MG63 (cell line): ENCODE data around the gene GULP1. TPM values are rescaled to one million over a fixed set of nuclear protein-coding genes. Genes with fewer than 3 reads are reported as not detected.
"Not testable (repeated sequence)": the region's sequence is repeated elsewhere in the genome, so short reads cannot be mapped to it uniquely, and the experiment has no call there.

Experiments used
- DNase-seq: peaks from one replicate; pipeline ENCODE4 v3.0.0-alpha.2; 2020
- H3K27me3 ChIP-seq: fragments of 250-450 bp; sonication (Bioruptor Pico); 2 replicates; pipeline ENCODE4 v1.5.1; 2020; ENCODE audit warnings: mild to moderate bottlenecking, moderate library complexity
- H3K36me3 ChIP-seq: fragments of 250-450 bp; sonication (Bioruptor Pico); 2 replicates; pipeline ENCODE4 v1.5.1; 2020; ENCODE audit warnings: mild to moderate bottlenecking, moderate library complexity
- H3K4me3 ChIP-seq: fragments of 250-450 bp; sonication (Bioruptor Pico); 2 replicates; pipeline ENCODE4 v1.5.1; 2020; ENCODE audit warnings: mild to moderate bottlenecking, moderate library complexity
- H3K9me3 ChIP-seq: fragments of 250-450 bp; sonication (Bioruptor Pico); 2 replicates; pipeline ENCODE4 v1.5.1; 2020; ENCODE audit warnings: mild to moderate bottlenecking, moderate library complexity
- total RNA-seq: library from RNA; depleted of rRNA; stranded (reverse); fragments of >200 nt; shearing (Covaris generic); gene quantifications from 2 replicates; pipeline ENCODE4 v1.2.3, GENCODE V29; 2014; ENCODE audit warnings: low replicate concordance

Gene GULP1
- total RNA-seq, 1 experiment from 2014 or later, result 14.6 TPM

DNA sequence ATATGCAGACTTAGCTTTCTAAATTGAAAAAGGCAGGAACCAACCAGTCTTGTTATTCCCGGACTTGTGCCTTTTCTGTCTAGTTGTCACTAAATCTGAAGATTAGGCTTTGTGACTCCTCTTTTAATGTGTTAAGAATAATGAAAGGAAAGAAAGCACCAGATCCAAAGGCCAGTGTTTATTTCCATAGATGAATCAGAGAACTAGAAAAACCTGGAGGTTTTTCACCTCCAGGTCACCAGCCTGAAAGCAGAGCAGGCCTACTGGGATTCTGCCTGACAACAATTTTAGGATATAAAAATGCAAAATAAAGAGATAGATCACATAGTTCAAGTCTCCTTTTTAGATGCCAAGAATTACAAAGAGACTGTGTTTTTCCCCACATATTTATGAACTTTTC is 160.4 kb downstream of the GULP1 start:
- no peak for DNase-seq
- Histone ChIP-seq H3K27me3 (no peaks in the 10 kb centered on the region), H3K4me3 (no peak overlapping the region), H3K36me3 (no peaks in the 10 kb centered on the region; the same call in 1 of the 2 replicates), H3K9me3 (no peaks in the 10 kb centered on the region; the same call in 1 of the 2 replicates)

DNA sequence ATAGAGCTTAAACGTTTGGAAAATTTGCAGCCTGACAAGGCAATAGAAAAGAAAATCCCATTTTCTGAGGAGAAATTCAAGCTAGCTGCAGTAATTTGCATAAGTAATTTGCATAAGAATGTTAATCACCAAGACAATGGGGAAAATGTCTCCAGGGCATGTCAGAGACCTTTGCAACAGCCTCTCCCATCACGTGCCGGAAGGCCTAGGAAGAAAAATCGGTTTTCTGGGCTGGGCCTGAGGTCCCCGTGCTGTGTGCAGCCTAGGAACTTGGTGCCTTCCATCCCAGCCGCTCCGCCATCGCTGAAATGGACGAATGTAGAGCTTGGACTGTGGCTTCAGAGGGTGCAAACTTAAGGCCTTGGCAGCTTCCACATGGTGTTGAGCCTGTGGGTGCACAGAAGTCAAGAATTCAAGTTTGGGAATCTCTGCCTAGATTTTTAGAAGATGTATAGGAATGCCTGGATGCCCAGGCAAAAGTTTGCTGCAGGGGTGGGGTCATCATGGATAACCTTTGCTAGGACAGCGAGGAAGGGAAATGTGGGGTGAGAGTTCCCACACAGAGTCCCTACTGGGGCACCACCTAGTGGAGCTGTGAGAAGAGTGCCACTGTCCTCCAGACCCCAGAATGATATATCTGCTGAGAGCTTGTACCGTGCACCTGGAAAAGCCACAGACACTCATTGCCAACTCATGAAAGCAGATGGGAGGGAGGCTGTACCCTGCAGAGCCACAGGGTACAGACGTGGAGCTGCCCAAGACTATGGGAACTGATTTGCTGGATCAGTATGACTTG is 164.6 kb downstream of the GULP1 start:
- Histone ChIP-seq H3K4me3 (no peak overlapping the region), H3K27me3 (no peaks in the 10 kb centered on the region), H3K9me3 (peaks cover 2% of the 10 kb centered on the region; the same call in 1 of the 2 replicates), H3K36me3 (no peaks in the 10 kb centered on the region; the same call in 1 of the 2 replicates)
- no peak for DNase-seq

DNA sequence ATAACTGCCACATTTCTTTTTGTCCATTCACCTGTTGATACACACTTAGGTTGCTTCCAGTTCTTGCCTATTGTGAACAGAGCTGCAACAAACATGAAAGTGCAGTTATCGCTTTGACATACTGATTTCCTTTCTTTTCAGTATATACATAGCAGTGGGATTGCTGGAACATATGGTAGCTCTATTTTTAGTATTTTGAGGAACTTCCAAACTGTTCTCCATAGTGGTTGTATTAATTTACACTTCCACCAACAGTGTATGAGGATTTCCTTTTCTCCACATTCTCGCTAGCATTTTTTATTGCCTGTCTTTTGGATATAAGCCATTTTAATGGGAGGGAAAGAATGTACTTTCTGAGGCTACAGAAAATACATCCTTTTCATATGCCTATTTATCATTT is 167.4 kb downstream of the GULP1 start:
- no peak overlapping the region for H3K4me3 ChIP-seq
- H3K27me3 ChIP-seq, result no peaks in the 10 kb centered on the region
- peaks cover 2% of the 10 kb centered on the region; the same call in 1 of the 2 replicates for H3K9me3 ChIP-seq
- no peaks in the 10 kb centered on the region; the same call in 1 of the 2 replicates for H3K36me3 ChIP-seq
- no peak for DNase-seq

DNA sequence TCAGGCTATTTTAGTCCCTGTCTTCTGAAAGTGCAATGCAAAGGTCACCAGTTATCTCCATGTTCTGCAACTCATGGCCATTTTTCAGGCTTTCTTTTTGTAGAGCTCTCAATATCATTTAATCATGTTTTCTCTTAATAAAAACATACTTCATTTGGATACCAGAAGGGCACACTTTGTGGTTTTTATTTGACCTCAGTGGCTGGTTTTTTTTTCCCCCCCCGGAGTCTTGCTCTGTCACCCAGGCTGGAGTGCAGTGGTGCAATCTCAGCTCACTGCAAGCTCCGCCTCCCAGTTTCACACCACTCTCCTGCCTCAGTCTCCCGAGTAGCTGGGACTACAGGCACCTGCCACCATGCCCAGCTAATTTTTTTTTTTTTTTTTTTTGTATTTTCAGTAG is 174.4 kb downstream of the GULP1 start:
- not testable (repeated sequence) for H3K27me3 ChIP-seq, H3K4me3 ChIP-seq, H3K9me3 ChIP-seq, H3K36me3 ChIP-seq, DNase-seq

GRCh38 chr2:188466761-188467160 is 175.1 kb downstream of the GULP1 start:
- peaks cover 10% of the 10 kb centered on the region; the same call in 1 of the 2 replicates for H3K9me3 ChIP-seq
- no peaks in the 10 kb centered on the region for H3K36me3 ChIP-seq
- H3K27me3 ChIP-seq, result no peaks in the 10 kb centered on the region
- H3K4me3 ChIP-seq, result no peak overlapping the region
- DNase-seq, result no peak

GRCh38 chr2:188471166-188471565 is 179.5 kb downstream of the GULP1 start:
- peaks cover 11% of the 10 kb centered on the region; the same call in 1 of the 2 replicates for H3K9me3 ChIP-seq
- H3K27me3 ChIP-seq, result no peaks in the 10 kb centered on the region
- no peak for DNase-seq
- H3K4me3 ChIP-seq, result no peak overlapping the region
- no peaks in the 10 kb centered on the region for H3K36me3 ChIP-seq

- no peaks in the 10 kb centered on the region for H3K27me3 ChIP-seq
- DNase-seq, result no peak
- no peak overlapping the region for H3K4me3 ChIP-seq
- H3K9me3 ChIP-seq, result peaks cover 11% of the 10 kb centered on the region; the same call in 1 of the 2 replicates
- H3K36me3 ChIP-seq, result no peaks in the 10 kb centered on the region
Observed at GRCh38 chr2:188473306-188473705, 181.6 kb downstream of the GULP1 start.

DNA sequence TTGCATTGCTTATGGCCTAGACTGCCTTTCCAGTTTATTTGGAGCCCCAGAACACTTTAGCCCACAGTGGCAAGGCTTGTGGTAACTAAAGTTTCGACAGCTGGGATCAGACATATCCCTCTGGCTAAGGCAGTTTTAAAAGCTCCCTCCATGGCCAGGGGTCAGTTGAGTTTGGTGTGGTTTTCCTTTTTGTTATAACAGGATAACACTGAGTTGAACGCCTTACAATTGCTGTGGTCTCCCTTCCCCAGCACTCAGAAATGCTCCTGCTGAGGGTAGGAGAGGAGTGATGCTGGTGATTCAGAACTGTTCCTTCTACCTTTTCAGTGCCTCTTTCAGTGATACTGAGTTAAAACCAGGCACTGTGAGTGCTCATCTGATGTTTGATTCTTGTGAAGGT is 182.6 kb downstream of the GULP1 start:
- Histone ChIP-seq H3K4me3 (no peak overlapping the region), H3K9me3 (peaks cover 11% of the 10 kb centered on the region; the same call in 1 of the 2 replicates), H3K36me3 (no peaks in the 10 kb centered on the region), H3K27me3 (no peaks in the 10 kb centered on the region)
- no peak for DNase-seq

DNA sequence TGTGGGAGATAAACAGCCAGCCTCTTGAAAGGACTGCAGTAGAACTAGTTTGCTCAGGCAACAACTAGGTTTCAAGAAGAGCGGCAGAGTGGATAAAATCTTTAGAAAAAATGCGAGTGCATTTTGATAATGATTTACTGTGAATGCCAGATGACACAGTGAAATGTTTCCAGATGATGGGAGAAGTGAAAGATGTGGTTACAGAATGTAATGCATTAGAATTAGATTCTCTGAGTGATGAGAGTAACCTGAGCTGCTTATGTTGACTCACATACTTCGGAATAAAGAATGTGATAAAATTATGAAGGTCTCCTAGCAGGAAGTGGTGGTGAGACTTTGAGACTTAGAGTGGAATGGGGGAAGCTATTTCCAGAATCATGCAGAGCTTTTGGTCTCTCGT is 184.3 kb downstream of the GULP1 start:
- no peak for DNase-seq
- Histone ChIP-seq H3K9me3 (peaks cover 2% of the 10 kb centered on the region; the same call in 1 of the 2 replicates), H3K36me3 (no peaks in the 10 kb centered on the region), H3K27me3 (no peaks in the 10 kb centered on the region), H3K4me3 (no peak overlapping the region)

- Histone ChIP-seq H3K9me3 (no peaks in the 10 kb centered on the region), H3K36me3 (no peaks in the 10 kb centered on the region), H3K27me3 (no peaks in the 10 kb centered on the region), H3K4me3 (no peak overlapping the region)
- DNase-seq, result no peak
Observed at GRCh38 chr2:188477564-188478103, 186.0 kb downstream of the GULP1 start.

GRCh38 chr2:188478724-188479123 is 187.1 kb downstream of the GULP1 start:
- DNase-seq, result no peak
- no peak overlapping the region for H3K4me3 ChIP-seq
- no peaks in the 10 kb centered on the region for H3K9me3 ChIP-seq
- H3K36me3 ChIP-seq, result no peaks in the 10 kb centered on the region
- no peaks in the 10 kb centered on the region for H3K27me3 ChIP-seq

GRCh38 chr2:188481474-188481873 is 189.8 kb downstream of the GULP1 start:
- H3K27me3 ChIP-seq, result no peaks in the 10 kb centered on the region
- no peak for DNase-seq
- H3K4me3 ChIP-seq, result no peak overlapping the region
- H3K36me3 ChIP-seq, result no peaks in the 10 kb centered on the region
- H3K9me3 ChIP-seq, result no peaks in the 10 kb centered on the region

DNA sequence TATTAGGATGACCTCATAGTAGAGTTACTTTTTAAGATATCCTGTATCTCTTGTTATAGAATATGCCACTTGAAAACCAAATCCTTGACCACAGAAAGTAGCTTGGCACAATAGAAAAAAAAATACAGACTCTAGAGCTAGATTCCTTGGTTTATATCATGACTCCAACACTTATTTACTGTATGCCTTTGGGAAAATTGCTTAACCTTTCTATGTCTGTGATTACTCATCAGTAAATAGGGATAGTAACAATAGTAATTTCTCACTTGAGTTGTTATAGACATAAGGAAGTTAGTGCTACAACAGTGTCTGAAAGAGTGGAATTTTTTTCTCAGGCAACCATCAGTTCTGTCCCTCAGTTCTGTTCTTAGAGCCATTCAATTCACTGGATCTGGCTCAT is 193.8 kb downstream of the GULP1 start:
- Histone ChIP-seq H3K9me3 (no peaks in the 10 kb centered on the region), H3K36me3 (no peaks in the 10 kb centered on the region)
- no peak for DNase-seq

DNA sequence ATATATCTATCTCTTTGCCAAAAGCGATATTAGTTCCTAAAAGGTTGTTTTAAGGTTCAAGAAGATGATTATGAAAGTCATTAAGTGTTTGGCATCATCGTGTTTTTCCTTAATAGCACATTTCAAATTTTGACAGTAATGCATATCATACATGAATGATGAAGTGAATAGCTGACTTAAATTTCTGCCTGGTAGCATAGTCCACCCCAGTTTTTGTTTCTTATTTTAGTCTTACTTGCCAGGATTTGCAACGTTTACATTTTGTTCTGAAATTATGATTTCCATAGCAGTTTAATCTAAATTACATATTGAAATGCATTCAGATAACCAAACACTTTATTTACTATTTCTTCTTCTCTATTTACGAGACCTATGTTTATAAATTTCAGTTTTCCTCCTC is 201.1 kb downstream of the GULP1 start:
- Histone ChIP-seq H3K27me3 (no peaks in the 10 kb centered on the region), H3K9me3 (no peaks in the 10 kb centered on the region), H3K36me3 (peaks cover under 1% of the 10 kb centered on the region; the same call in 1 of the 2 replicates), H3K4me3 (no peak overlapping the region)
- no peak for DNase-seq

More for the DNA sequence above, 193.8 kb downstream of the GULP1 start:
- no peaks in the 10 kb centered on the region for H3K27me3 ChIP-seq
- no peak overlapping the region for H3K4me3 ChIP-seq

DNA sequence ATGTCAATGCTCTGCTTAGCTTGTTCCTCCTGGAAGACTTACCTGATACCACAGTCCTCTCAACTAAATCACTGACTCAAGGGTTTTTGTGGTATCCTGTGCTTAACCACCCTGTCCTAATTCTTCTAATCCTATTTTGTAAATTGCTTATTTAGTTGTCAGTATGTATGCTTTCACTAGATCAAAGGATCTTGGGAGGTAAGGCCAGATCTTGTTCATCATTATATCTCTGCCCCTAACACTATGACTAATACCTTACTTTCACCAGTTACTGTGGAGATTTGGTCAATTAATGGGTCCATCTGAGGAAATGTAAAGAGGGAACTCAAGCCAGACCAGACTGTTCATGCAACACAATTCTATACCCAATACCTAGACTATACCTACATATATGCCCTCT is 203.2 kb downstream of the GULP1 start:
- Histone ChIP-seq H3K4me3 (no peak overlapping the region), H3K9me3 (no peaks in the 10 kb centered on the region), H3K27me3 (no peaks in the 10 kb centered on the region), H3K36me3 (peaks cover 3% of the 10 kb centered on the region; the same call in 1 of the 2 replicates)
- no peak for DNase-seq

- H3K36me3 ChIP-seq, result peaks cover 3% of the 10 kb centered on the region; the same call in 1 of the 2 replicates
- DNase-seq, result no peak
- no peaks in the 10 kb centered on the region for H3K9me3 ChIP-seq
- H3K27me3 ChIP-seq, result no peaks in the 10 kb centered on the region
- no peak overlapping the region for H3K4me3 ChIP-seq
Observed at GRCh38 chr2:188495969-188496431, 204.3 kb downstream of the GULP1 start.

- no peaks in the 10 kb centered on the region for H3K9me3 ChIP-seq
- no peak overlapping the region for H3K4me3 ChIP-seq
- H3K27me3 ChIP-seq, result no peaks in the 10 kb centered on the region
- no peak for DNase-seq
- peaks cover 3% of the 10 kb centered on the region; the same call in 1 of the 2 replicates for H3K36me3 ChIP-seq
Observed at GRCh38 chr2:188497726-188498125, 206.1 kb downstream of the GULP1 start.

GRCh38 chr2:188503975-188504374 is 212.3 kb downstream of the GULP1 start:
- Histone ChIP-seq H3K9me3 (no peaks in the 10 kb centered on the region), H3K4me3 (no peak overlapping the region), H3K36me3 (no peaks in the 10 kb centered on the region), H3K27me3 (no peaks in the 10 kb centered on the region)
- no peak for DNase-seq
